ENCODE measurements around the gene RERE. TPM values are rescaled to one million over a fixed set of nuclear protein-coding genes. Genes with fewer than 3 reads are reported as not detected.

The RERE gene
- total and polyA plus RNA-seq, 12 donors: 33.4 to 146 (median 72.7) TPM

DNA sequence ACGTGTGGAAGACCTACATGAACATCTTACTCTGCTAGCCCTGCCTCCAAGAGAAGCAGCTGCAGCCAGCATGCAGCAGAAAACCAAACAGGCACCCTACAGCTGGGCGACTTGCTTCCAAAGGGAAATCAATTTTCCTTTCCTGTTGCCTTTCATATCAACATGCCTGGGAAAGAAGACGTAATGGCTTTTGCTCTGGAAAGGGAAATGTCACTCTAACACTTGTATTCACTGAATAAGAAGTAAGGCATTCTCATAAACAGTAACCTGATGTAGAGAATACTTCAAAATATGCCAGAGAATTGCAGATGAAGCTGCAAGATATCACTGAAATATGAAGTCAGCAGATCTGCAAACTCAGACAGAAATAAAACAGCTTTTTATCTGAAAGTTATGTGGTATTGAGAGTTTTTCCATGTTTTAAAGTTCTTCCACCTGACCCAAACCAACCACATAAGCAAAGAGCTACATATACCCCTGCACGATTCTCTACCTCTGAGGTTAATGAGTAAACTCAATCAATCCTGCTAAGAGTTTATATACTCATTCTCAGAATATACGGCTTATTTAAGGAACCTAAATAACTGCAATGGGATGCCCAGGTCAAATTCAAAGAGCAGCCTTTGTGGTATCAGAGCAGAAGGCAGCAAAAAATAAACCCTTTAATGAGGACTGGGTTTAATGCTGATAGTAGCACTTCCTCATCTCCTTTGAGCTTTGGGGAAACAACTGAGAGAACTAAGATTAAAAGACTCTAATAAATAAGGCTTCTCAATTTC lies 150.9 kb downstream of the RERE start:
- intact Hi-C loops (cut with DNase I): no loop called here
- DNase-seq: no peak
- peaks cover 18 to 82% of the 10 kb centered on the region in 2 donors for H3K4me1 ChIP-seq (replicated peaks in 1 of 2)
- no peaks in the 10 kb centered on the region for H3K9me3 ChIP-seq (replicated peaks in 1 of 3)
- 50 to 65% (median 54%) methylated on average over 5 of the region's 5 CpGs for whole genome bisulfite sequencing, 4 donors
- peak overlapping the region in 1 of 5 donors; percentile 49 for H3K27ac ChIP-seq
- H3K27me3 ChIP-seq: no peaks in the 10 kb centered on the region
- H3K4me3 ChIP-seq: no peak overlapping the region
- no peaks in the 10 kb centered on the region for H3K36me3 ChIP-seq (replicated peaks in 1 of 2)
- TF ChIP-seq, protein P1, sequence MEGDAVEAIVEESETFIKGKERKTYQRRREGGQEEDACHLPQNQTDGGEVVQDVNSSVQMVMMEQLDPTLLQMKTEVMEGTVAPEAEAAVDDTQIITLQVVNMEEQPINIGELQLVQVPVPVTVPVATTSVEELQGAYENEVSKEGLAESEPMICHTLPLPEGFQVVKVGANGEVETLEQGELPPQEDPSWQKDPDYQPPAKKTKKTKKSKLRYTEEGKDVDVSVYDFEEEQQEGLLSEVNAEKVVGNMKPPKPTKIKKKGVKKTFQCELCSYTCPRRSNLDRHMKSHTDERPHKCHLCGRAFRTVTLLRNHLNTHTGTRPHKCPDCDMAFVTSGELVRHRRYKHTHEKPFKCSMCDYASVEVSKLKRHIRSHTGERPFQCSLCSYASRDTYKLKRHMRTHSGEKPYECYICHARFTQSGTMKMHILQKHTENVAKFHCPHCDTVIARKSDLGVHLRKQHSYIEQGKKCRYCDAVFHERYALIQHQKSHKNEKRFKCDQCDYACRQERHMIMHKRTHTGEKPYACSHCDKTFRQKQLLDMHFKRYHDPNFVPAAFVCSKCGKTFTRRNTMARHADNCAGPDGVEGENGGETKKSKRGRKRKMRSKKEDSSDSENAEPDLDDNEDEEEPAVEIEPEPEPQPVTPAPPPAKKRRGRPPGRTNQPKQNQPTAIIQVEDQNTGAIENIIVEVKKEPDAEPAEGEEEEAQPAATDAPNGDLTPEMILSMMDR (IDR thresholded peaks at IDR 0.05): no peak
- TF ChIP-seq POLR2A (IDR thresholded peaks at IDR 0.05): no peak

DNA sequence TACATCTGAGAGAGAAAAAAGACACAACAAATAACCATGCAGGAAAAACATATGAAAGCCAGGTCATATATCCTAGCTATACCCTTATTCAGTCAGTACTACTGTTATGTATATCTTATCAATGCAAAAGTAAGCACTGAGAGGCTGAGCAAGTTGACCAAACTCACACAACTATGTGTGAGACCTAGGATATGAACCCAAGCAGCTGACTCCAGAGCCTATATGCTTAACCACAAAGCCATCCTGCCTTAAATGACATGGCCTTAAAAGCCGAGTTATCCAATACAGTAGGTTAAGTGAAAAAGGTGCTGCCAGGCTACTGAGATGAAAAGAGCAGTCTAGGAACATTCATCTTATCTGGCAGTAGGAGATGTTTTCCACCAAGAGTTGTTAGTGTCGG lies 151.6 kb downstream of the RERE start:
- TF ChIP-seq, protein P1 (IDR thresholded peaks at IDR 0.05): no peak
- TF ChIP-seq POLR2A (IDR thresholded peaks at IDR 0.05): no peak
- peak overlapping the region in 1 of 5 donors; percentile 49 for H3K27ac ChIP-seq
- intact Hi-C loops (cut with DNase I): no loop called here

DNA sequence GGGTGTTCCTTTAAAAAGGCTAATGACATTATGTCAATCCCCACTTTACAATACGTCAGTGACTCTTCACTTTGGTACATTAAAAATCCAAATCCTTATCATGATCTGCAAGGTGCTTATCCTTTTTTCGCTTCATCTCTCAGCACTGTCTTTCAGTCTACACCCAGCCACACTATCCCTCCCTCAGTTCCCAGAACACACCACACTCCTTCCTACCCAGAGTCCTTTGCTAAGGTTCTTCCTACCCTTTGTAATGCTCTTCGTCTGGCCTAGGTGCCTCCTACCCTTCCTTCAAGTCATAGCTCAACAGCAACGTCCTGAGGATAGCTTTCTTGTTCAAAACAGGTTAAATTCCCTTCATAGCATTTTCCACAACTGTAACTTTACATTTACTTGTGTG lies 152.6 kb downstream of the RERE start:
- Histone ChIP-seq H3K4me1 (replicated peaks in 1 of 2) (peaks cover 34 to 82% of the 10 kb centered on the region in 2 donors), H3K36me3 (replicated peaks in 1 of 2) (no peaks in the 10 kb centered on the region), H3K27ac (no peak overlapping the region), H3K4me3 (no peak overlapping the region), H3K9me3 (replicated peaks in 1 of 3) (no peaks in the 10 kb centered on the region), H3K27me3 (no peaks in the 10 kb centered on the region)
- WGBS, 4 donors: 82 to 89% (median 88%) methylated on average over 4 of the region's 4 CpGs
- TF ChIP-seq, protein P1 (IDR thresholded peaks at IDR 0.05): no peak
- TF ChIP-seq POLR2A (IDR thresholded peaks at IDR 0.05): no peak
- intact Hi-C loops (cut with DNase I): no loop called here
- DNase-seq: no peak

More for the DNA sequence above, 151.6 kb downstream of the RERE start:
- H3K4me3 ChIP-seq: no peak overlapping the region
- no peaks in the 10 kb centered on the region for H3K9me3 ChIP-seq (replicated peaks in 1 of 3)
- no peak for DNase-seq
- no peaks in the 10 kb centered on the region for H3K36me3 ChIP-seq (replicated peaks in 1 of 2)
- WGBS, 4 donors: 58 to 70% (median 64%) methylated on average over 2 of the region's 2 CpGs
- peaks cover 26 to 82% of the 10 kb centered on the region in 2 donors for H3K4me1 ChIP-seq (replicated peaks in 1 of 2)
- no peaks in the 10 kb centered on the region for H3K27me3 ChIP-seq

DNA sequence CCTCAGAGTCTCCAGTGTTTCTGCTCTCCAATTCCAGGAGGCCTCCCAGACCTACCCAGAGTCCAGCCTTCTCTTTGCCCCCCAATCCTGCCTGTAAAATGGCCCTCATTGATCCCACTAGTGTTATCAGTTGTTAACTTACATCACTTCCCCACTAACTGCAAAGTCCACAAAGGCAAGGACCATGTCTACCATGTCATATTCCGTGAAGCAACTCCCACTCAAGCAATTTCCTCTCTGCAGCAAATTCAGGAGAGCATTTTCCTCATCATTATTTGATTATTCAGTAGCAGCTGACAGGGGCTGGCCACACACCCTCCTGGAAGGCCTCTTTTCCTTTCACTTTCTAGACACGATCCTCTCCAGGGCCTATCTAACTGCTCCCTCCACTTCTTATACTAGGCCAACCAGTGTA lies 153.5 kb downstream of the RERE start:
- intact Hi-C loops (cut with DNase I): no loop called here
- Histone ChIP-seq H3K4me3 (no peak overlapping the region), H3K27ac (peak overlapping the region in 2 of 5 donors; percentile 13 to 64), H3K4me1 (replicated peaks in 1 of 2) (peaks cover 40 to 88% of the 10 kb centered on the region in 2 donors), H3K27me3 (no peaks in the 10 kb centered on the region), H3K36me3 (replicated peaks in 1 of 2) (no peaks in the 10 kb centered on the region), H3K9me3 (replicated peaks in 1 of 3) (no peaks in the 10 kb centered on the region)
- 29 to 44% (median 37%) methylated on average over 2 of the region's 2 CpGs for WGBS, 4 donors
- TF ChIP-seq, protein P1 (IDR thresholded peaks at IDR 0.05): no peak
- no peak for TF ChIP-seq POLR2A (IDR thresholded peaks at IDR 0.05)
- DNase-seq: peak in 3 of 7 donors; percentile 22 to 73 (median 39)

All from adrenal gland (tissue), 12 donors.